IMR-90 (cell line): ENCODE measurements around the gene KCNAB1. TPM values are rescaled to one million over a fixed set of nuclear protein-coding genes. Genes with fewer than 3 reads are reported as not detected.

Experiments
- ATAC-seq: fragments of 200-7000 bp; cut with Tn5 transposase; 2 replicates; pipeline ENCODE4 v1.9.1; 2020; ENCODE audit warnings: low read depth, mild to moderate bottlenecking, moderate library complexity
- BruUV-seq: library from RNA; stranded (reverse); fragments of 400-500 nt; replicated peaks from 2 replicates; lab custom pipeline; 2021; lab: Mats Ljungman, UMichigan
- CTCF ChIA-PET: fragments of 300-600 bp; formaldehyde crosslinking; extraction: SDS; loops from one replicate; lab custom pipeline; 2021; ENCODE audit warnings: antibody characterized with exemption; lab: Yijun Ruan, JAX
- POLR2A ChIA-PET: fragments of 300-600 bp; sonication (Branson Sonifier 250); formaldehyde crosslinking; loops from one replicate; lab custom pipeline; 2022; ENCODE audit warnings: antibody characterized with exemption; ENCODE audit not compliant: unreplicated experiment; lab: Charles Lee
- DNase-seq: peaks from one replicate; pipeline ENCODE4 v3.0.0; 2013
- H2AFZ ChIP-seq: replicated peaks from 2 replicates; pipeline ENCODE3; 2013; ENCODE audit warnings: low read length, mild to moderate bottlenecking; ENCODE audit not compliant: poor library complexity
- H2AK5ac ChIP-seq: 2 replicates; pipeline ENCODE4 v1.6.1; 2013; ENCODE audit warnings: low read depth, low read length, inconsistent platforms
- H2AK9ac ChIP-seq: replicated peaks from 2 replicates; pipeline ENCODE3; 2013; ENCODE audit warnings: mild to moderate bottlenecking, low read depth, low read length, moderate library complexity; ENCODE audit not compliant: poor library complexity
- H2BK120ac ChIP-seq: 2 replicates; pipeline ENCODE4 v1.6.1; 2013; ENCODE audit warnings: low read depth, low read length, inconsistent platforms
- H2BK15ac ChIP-seq: 3 replicates; pipeline ENCODE4 v1.6.1; 2013; ENCODE audit warnings: low read depth, low read length, inconsistent platforms
- H2BK20ac ChIP-seq: 2 replicates; pipeline ENCODE4 v1.6.1; 2013; ENCODE audit warnings: low read depth, mild to moderate bottlenecking, inconsistent platforms, low read length, moderate library complexity
- H2BK5ac ChIP-seq: 2 replicates; pipeline ENCODE4 v1.6.1; 2013; ENCODE audit warnings: mild to moderate bottlenecking, low read depth, low read length, inconsistent platforms; ENCODE audit not compliant: poor library complexity, severe bottlenecking
- H3K14ac ChIP-seq: replicated peaks from 2 replicates; pipeline ENCODE4 v1.6.1; 2013; ENCODE audit warnings: low read depth, low read length, inconsistent platforms
- H3K18ac ChIP-seq: 2 replicates; pipeline ENCODE4 v1.6.1; 2013; ENCODE audit warnings: low read depth, low read length, control low read depth
- H3K23ac ChIP-seq: 2 replicates; pipeline ENCODE4 v1.6.1; 2013; ENCODE audit warnings: low read depth, low read length, inconsistent platforms
- H3K27ac ChIP-seq: 2 replicates; pipeline ENCODE4 v1.5.1; 2013; ENCODE audit warnings: mild to moderate bottlenecking, control low read depth, low read length; ENCODE audit not compliant: insufficient read depth
- H3K27me3 ChIP-seq: 2 replicates; pipeline ENCODE4 v1.6.1; 2013; ENCODE audit warnings: low read length; ENCODE audit not compliant: control insufficient read depth, insufficient read depth
- H3K36me3 ChIP-seq: 2 replicates; pipeline ENCODE4 v1.6.1; 2013; ENCODE audit warnings: low read length, mixed read lengths; ENCODE audit not compliant: control insufficient read depth, insufficient read depth
- H3K4ac ChIP-seq: 2 replicates; pipeline ENCODE4 v1.6.1; 2013; ENCODE audit warnings: low read depth, low read length, inconsistent platforms
- H3K4me1 ChIP-seq: 2 replicates; pipeline ENCODE4 v1.6.1; 2013; ENCODE audit warnings: low read length, mixed read lengths; ENCODE audit not compliant: control insufficient read depth, insufficient read depth
- H3K4me2 ChIP-seq: 2 replicates; pipeline ENCODE4 v1.6.1; 2013; ENCODE audit warnings: low read depth, mild to moderate bottlenecking, control low read depth, low read length, moderate library complexity
- H3K4me3 ChIP-seq: 2 replicates; pipeline ENCODE4 v1.5.1; 2013; ENCODE audit warnings: low read depth, mild to moderate bottlenecking, control low read depth, low read length, moderate library complexity; ENCODE audit not compliant: insufficient read depth
- H3K56ac ChIP-seq: 2 replicates; pipeline ENCODE4 v1.6.1; 2013; ENCODE audit warnings: low read length, inconsistent platforms; ENCODE audit not compliant: insufficient read depth; ENCODE audit errors: extremely low read depth
- H3K79me1 ChIP-seq, 2 experiments: 2 replicates each; pipeline ENCODE4 v1.6.1; 2013; ENCODE audit warnings: low read length in 2 of 2, inconsistent platforms in 1 of 2, low read depth in 1 of 2
- H3K9ac ChIP-seq: 2 replicates; pipeline ENCODE4 v1.6.1; 2013; ENCODE audit warnings: low read depth, low read length, control low read depth
- H3K9me1 ChIP-seq: 2 replicates; pipeline ENCODE4 v1.6.1; 2013; ENCODE audit warnings: low read length, inconsistent platforms; ENCODE audit not compliant: insufficient read depth
- H3K9me3 ChIP-seq: 2 replicates; pipeline ENCODE4 v1.6.1; 2013; ENCODE audit warnings: low read length; ENCODE audit not compliant: control insufficient read depth, insufficient read depth
- H4K20me1 ChIP-seq: 2 replicates; pipeline ENCODE4 v1.6.1; 2013; ENCODE audit warnings: low read length, inconsistent platforms; ENCODE audit not compliant: insufficient read depth
- H4K5ac ChIP-seq: 2 replicates; pipeline ENCODE4 v1.6.1; 2013; ENCODE audit warnings: mild to moderate bottlenecking, low read depth, low read length, control low read depth
- H4K8ac ChIP-seq, 2 experiments: 2 replicates each; pipeline ENCODE4 v1.6.1; 2013; ENCODE audit warnings: low read depth in 2 of 2, low read length in 2 of 2, control low read depth in 1 of 2, inconsistent platforms in 1 of 2
- H4K91ac ChIP-seq: 2 replicates; pipeline ENCODE4 v1.6.1; 2013; ENCODE audit warnings: low read depth, low read length, inconsistent platforms; ENCODE audit not compliant: insufficient read depth
- CEBPB ChIP-seq: IDR thresholded peaks from 2 replicates; pipeline ENCODE4 v1.6.1; 2012; ENCODE audit warnings: low read depth, low read length, improper control_type of control experiment
- CHD1 ChIP-seq: IDR thresholded peaks from 2 replicates; pipeline ENCODE4 v1.6.1; 2012; ENCODE audit warnings: low read depth, low read length, improper control_type of control experiment
- CTCF ChIP-seq: conservative IDR thresholded peaks from 2 replicates; pipeline ENCODE4 v1.5.1; 2012; ENCODE audit warnings: mild to moderate bottlenecking, low read depth, low read length, improper control_type of control experiment
- ELK1 ChIP-seq: fragments of 150-350 bp; IDR thresholded peaks from 2 replicates; pipeline ENCODE4 v1.6.1; 2016; ENCODE audit warnings: low read depth, mild to moderate bottlenecking, low read length, moderate library complexity, borderline replicate concordance
- FOS ChIP-seq: fragments of 150-350 bp; IDR thresholded peaks from 2 replicates; pipeline ENCODE4 v1.6.1; 2016; ENCODE audit warnings: low read depth, low read length
- MAFK ChIP-seq: IDR thresholded peaks from 2 replicates; pipeline ENCODE4 v1.6.1; 2012; ENCODE audit warnings: low read depth, low read length, improper control_type of control experiment
- MAZ ChIP-seq: IDR thresholded peaks from 2 replicates; pipeline ENCODE4 v1.6.1; 2012; ENCODE audit warnings: low read depth, mild to moderate bottlenecking, low read length, improper control_type of control experiment, moderate library complexity, borderline replicate concordance
- MXI1 ChIP-seq: IDR thresholded peaks from 2 replicates; pipeline ENCODE4 v1.6.1; 2012; ENCODE audit warnings: low read depth, mild to moderate bottlenecking, low read length, moderate library complexity, borderline replicate concordance
- NFE2L2 ChIP-seq: fragments of 150-350 bp; IDR thresholded peaks from 2 replicates; pipeline ENCODE4 v1.6.1; 2016; ENCODE audit warnings: low read depth, mild to moderate bottlenecking, low read length
- RFX5 ChIP-seq: IDR thresholded peaks from 2 replicates; pipeline ENCODE4 v1.8.0; 2012; ENCODE audit warnings: low read depth, mild to moderate bottlenecking, low read length, moderate library complexity
- SMC3 ChIP-seq: fragments of 150-350 bp; IDR thresholded peaks from 2 replicates; pipeline ENCODE4 v1.6.1; 2016; ENCODE audit warnings: low read depth, mild to moderate bottlenecking, antibody characterized with exemption, low read length, moderate library complexity
- USF2 ChIP-seq: fragments of 150-350 bp; IDR thresholded peaks from 2 replicates; pipeline ENCODE4 v1.6.1; 2017; ENCODE audit warnings: mild to moderate bottlenecking, antibody characterized with exemption, low read length, low read depth
- WGBS, 2 experiments: methylation state at CpG; one replicate each; pipeline versions ENCODE4 v1.1.5 to v1.1.7; 2013; ENCODE audit warnings: missing lambda C conversion rate in 2 of 2; ENCODE audit not compliant: insufficient read length in 1 of 2; ENCODE audit errors: extremely low coverage in 2 of 2; 5-methylcytosine and 5-hydroxymethylcytosine counted together
- dilution Hi-C: fragments of 300-500 bp; cut with HindIII; formaldehyde crosslinking; loops from one replicate; pipeline ENCODE4 v1.14.3; 2018; ENCODE audit warnings: low sequenced_read_pairs; ENCODE audit not compliant: unreplicated experiment
- in situ Hi-C: fragments of 300-500 bp; cut with MboI; formaldehyde crosslinking; loops from 3 replicates; pipeline ENCODE4 v1.14.3; 2019; ENCODE audit warnings: low sequenced_read_pairs, inconsistent platforms, mixed read lengths
- intact Hi-C: fragments of 100-400 bp; cut with micrococcal nuclease; formaldehyde crosslinking; loops from 2 replicates; pipeline ENCODE4 v1.10.0; 2022
- polyA plus RNA-seq, 3 experiments: library from polyadenylated mRNA; depleted of rRNA; stranded (reverse); fragments of >200 nt; gene quantifications; 2 replicates each; pipeline ENCODE4 v1.2.3, GENCODE V29; 2012; ENCODE audit warnings: low replicate concordance in 1 of 3
- total RNA-seq: library from RNA; depleted of rRNA; stranded (reverse); fragments of >200 nt; gene quantifications from 2 replicates; pipeline ENCODE4 v1.2.3, GENCODE V29; 2012

Gene KCNAB1
- total and polyA plus RNA-seq, 2 of the 4 experiments (the other 2 are of a cell fraction): under 0.01 to 0.07 TPM

GRCh38 chr3:156498307-156498706 is 377.9 kb downstream of the KCNAB1 start:
- H3K4me1 ChIP-seq: no peaks in the 10 kb centered on the region
- H4K91ac ChIP-seq: no peak overlapping the region
- H2BK5ac ChIP-seq: no peak overlapping the region
- 100% methylated on average over 1 of the region's 5 CpGs; no CpG with 5 or more reads in 1 of the 2 experiments for WGBS, 2 experiments
- H2AFZ ChIP-seq: no peak overlapping the region
- no peak overlapping the region for H3K9ac ChIP-seq
- H3K4ac ChIP-seq: no peak overlapping the region
- ChIA-PET POLR2A (interaction anchor here (0.6 to 0.7 kb wide), 2 partner anchors 9 to 353 kb away, joined by 3 to 4 read pairs; no protein-coding TSS in a partner anchor), CTCF (no interaction called here)
- H3K4me2 ChIP-seq: no peak overlapping the region
- H3K9me1 ChIP-seq: no peaks in the 10 kb centered on the region
- DNase-seq: no peak
- no peak overlapping the region for H3K56ac ChIP-seq
- no peak overlapping the region for H2BK15ac ChIP-seq
- no peak for TF ChIP-seq ELK1
- no peak for TF ChIP-seq MXI1
- no peak for TF ChIP-seq CTCF
- no peak for TF ChIP-seq SMC3
- no peak for TF ChIP-seq CEBPB
- no peak for TF ChIP-seq MAZ
- no peak for TF ChIP-seq FOS
- no peak for TF ChIP-seq RFX5
- no peak for TF ChIP-seq CHD1
- TF ChIP-seq NFE2L2: no peak
- TF ChIP-seq USF2: no peak
- TF ChIP-seq MAFK: no peak
- no peaks in the 10 kb centered on the region for H3K79me1 ChIP-seq
- no peak overlapping the region for H3K4me3 ChIP-seq
- H3K27me3 ChIP-seq: no peaks in the 10 kb centered on the region
- no TSS peak for BruUV-seq
- no peaks in the 10 kb centered on the region for H3K36me3 ChIP-seq
- no peak overlapping the region for H2BK120ac ChIP-seq
- no peak overlapping the region for H3K14ac ChIP-seq
- H4K8ac ChIP-seq: no peak overlapping the region
- H2AK9ac ChIP-seq: no peak overlapping the region
- H3K23ac ChIP-seq: no peak overlapping the region
- dilution Hi-C loops (no loop called here), in situ Hi-C loops (no loop called here), intact Hi-C loops (no loop called here)
- H3K27ac ChIP-seq: no peak overlapping the region
- no peak for ATAC-seq
- no peak overlapping the region for H3K18ac ChIP-seq
- H2AK5ac ChIP-seq: no peak overlapping the region
- no peak overlapping the region for H2BK20ac ChIP-seq
- no peaks in the 10 kb centered on the region for H3K9me3 ChIP-seq
- no peaks in the 10 kb centered on the region for H4K20me1 ChIP-seq
- H4K5ac ChIP-seq: no peak overlapping the region
